Erythroblast (primary cell): Measurements from ENCODE around the gene GRID2IP.

ENCODE experiments used
- GATA1 ChIP-seq: IDR thresholded peaks from 2 replicates; pipeline ENCODE4 v1.6.1; 2011; ENCODE audit warnings: low read depth, mild to moderate bottlenecking, control low read depth, low read length, moderate library complexity
- POLR2A ChIP-seq: IDR thresholded peaks from 2 replicates; pipeline ENCODE4 v1.6.1; 2011; ENCODE audit warnings: mild to moderate bottlenecking, low read length

GRCh38 chr7:6510476-6511133 is 40.7 kb downstream of the GRID2IP start:
- TF ChIP-seq POLR2A (no peak), GATA1 (no peak)
